SU-DHL-6 (cell line): Measurements from ENCODE around the gene VAPB.

ENCODE experiments used
- EZH2phosphoT487 ChIP-seq: fragments of 200-600 bp; sonication (generic), shearing (Covaris generic); conservative IDR thresholded peaks from 2 replicates; pipeline ENCODE4 v1.6.1; 2018; ENCODE audit warnings: mild to moderate bottlenecking, antibody characterized with exemption, low read length, moderate library complexity, mixed read lengths
- TF ChIP-seq, protein P1 (sequence below): fragments of 200-600 bp; sonication (generic); IDR thresholded peaks from one replicate; pipeline ENCODE4 v1.5.1; 2017; ENCODE audit warnings: antibody characterized with exemption, mild to moderate bottlenecking, low read length, moderate library complexity; ENCODE audit not compliant: insufficient read depth, poor library complexity, severe bottlenecking

GRCh38 chr20:58450254-58450653, 61.2 kb downstream of the VAPB start:
- TF ChIP-seq, protein P1, sequence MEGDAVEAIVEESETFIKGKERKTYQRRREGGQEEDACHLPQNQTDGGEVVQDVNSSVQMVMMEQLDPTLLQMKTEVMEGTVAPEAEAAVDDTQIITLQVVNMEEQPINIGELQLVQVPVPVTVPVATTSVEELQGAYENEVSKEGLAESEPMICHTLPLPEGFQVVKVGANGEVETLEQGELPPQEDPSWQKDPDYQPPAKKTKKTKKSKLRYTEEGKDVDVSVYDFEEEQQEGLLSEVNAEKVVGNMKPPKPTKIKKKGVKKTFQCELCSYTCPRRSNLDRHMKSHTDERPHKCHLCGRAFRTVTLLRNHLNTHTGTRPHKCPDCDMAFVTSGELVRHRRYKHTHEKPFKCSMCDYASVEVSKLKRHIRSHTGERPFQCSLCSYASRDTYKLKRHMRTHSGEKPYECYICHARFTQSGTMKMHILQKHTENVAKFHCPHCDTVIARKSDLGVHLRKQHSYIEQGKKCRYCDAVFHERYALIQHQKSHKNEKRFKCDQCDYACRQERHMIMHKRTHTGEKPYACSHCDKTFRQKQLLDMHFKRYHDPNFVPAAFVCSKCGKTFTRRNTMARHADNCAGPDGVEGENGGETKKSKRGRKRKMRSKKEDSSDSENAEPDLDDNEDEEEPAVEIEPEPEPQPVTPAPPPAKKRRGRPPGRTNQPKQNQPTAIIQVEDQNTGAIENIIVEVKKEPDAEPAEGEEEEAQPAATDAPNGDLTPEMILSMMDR: no peak
- no peak for TF ChIP-seq EZH2phosphoT487
